ENCODE data around the gene RHBDD1. TPM values are rescaled to one million over a fixed set of nuclear protein-coding genes. Genes with fewer than 3 reads are reported as not detected.
"Not testable (repeated sequence)": the region's sequence is repeated elsewhere in the genome, so short reads cannot be mapped to it uniquely, and the experiment has no call there.

The RHBDD1 gene
- total RNA-seq, 8 experiments from 2014 or later: 10.4 to 27.5 (median 23.4) TPM

DNA sequence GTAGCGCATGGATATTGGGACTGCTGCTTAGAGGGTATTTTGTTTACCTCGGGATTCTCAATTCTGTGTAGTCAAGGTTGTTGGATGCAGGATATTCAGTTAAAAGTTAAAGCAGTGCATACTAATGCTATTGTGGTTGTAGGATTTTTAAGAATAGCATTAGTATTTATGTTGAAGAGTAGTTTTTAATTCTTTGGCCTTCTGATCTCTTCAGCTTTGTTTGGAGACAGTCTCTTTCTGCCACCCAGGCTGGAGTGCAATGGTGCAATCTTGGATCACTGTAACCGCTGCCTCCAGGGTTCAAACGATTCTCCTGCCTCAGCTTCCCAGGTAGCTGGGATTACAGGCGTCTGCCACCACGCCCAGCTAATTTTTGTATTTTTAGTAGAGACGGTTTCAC lies 1.5 kb downstream of the RHBDD1 start:
- H3K27ac ChIP-seq: no peak overlapping the region
- in situ Hi-C loops (cut with MboI; ENCODE audit: low pct_unique_long_range_greater_than_20kb in 2 of 9, low sequenced_read_pairs in 9 of 9, unreplicated experiment in 9 of 9): no loop called here
- H3K4me3 ChIP-seq: peak overlapping the region in 2 of 5 donors; percentile 86 to 91
- ATAC-seq (replicated peaks in 6 of 8): no peak
- peaks cover 24 to 44% of the 10 kb centered on the region in 2 donors for H3K4me1 ChIP-seq (replicated peaks in 1 of 2)
- WGBS, 10 experiments: 67 to 100% (median 97%) methylated on average over 1 to 7 of the region's 7 CpGs; no CpG with 5 or more reads in 1 of the 10 experiments

DNA sequence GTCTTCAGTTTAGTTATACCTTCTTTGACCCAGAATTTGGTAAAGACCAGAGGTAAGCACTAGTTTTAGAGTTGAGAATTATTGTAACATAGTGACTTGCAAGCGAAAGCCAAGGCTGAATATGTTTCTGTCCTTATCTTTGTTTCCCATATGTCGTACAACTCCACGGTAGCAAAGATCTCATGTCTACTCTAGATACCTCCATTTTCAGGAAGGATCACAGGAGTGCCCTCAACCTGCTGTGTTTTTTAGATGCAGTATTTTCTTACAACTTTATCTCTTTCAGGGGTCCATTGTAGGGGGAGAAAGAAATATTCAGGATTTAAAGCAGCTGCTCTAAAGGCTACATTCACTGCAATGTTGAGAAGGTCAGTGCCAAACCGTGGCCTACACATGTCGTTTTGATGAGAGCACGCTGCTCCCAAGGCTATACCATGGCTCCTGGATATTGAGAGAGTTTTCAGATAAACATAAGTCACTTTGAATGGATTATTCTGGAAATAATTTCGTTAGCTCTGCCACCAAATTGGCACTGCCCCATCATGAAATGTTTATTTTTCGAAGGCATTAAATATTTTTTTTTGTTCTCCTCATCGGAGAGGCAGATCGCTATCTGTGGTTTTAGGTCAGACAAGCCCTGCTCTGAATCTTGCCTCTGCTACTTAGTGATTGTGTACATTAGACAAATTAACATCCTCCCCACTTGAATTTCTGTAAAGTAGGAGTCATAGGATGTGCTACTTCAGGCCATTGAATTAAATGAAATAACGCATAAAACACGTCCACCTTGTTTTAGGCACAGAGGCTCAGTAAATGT lies 2.1 kb downstream of the RHBDD1 start:
- Histone ChIP-seq H3K4me3 (no peak overlapping the region), H3K27ac (no peak overlapping the region), H3K4me1 (replicated peaks in 1 of 2) (peaks cover 24 to 44% of the 10 kb centered on the region in 2 donors)
- ATAC-seq (replicated peaks in 6 of 8): no peak
- WGBS, 10 experiments: 83 to 100% (median 90%) methylated on average over 4 to 10 of the region's 12 CpGs
- in situ Hi-C loops (cut with MboI; ENCODE audit: low pct_unique_long_range_greater_than_20kb in 2 of 9, low sequenced_read_pairs in 9 of 9, unreplicated experiment in 9 of 9): no loop called here

DNA sequence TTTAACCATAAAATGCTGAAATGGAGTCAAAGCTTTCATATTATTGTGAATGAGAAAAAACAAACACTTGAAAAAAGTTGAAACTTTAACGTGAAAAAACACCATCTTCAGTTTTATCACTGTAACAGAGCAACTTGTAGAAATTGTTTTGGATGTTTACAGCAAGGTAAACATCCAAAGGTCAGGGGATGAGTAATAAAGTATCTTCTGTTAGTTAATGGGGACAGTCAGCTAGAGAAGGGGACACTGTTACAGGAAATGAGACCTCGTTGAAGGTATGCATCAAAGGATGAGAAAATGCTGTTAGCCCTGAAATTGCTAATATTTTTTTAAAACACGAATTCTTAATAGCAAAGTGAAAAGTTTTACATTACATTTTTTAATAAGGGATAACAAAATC lies 2.9 kb downstream of the RHBDD1 start:
- Histone ChIP-seq H3K4me3 (no peak overlapping the region), H3K4me1 (replicated peaks in 1 of 2) (peaks cover 24 to 44% of the 10 kb centered on the region in 2 donors), H3K27ac (no peak overlapping the region)
- in situ Hi-C loops (cut with MboI; ENCODE audit: low pct_unique_long_range_greater_than_20kb in 2 of 9, low sequenced_read_pairs in 9 of 9, unreplicated experiment in 9 of 9): no loop called here
- 40 to 88% (median 64%) methylated on average over 1 to 3 of the region's 3 CpGs; no CpG with 5 or more reads in 1 of the 10 experiments for WGBS, 10 experiments
- ATAC-seq (replicated peaks in 6 of 8): no peak

DNA sequence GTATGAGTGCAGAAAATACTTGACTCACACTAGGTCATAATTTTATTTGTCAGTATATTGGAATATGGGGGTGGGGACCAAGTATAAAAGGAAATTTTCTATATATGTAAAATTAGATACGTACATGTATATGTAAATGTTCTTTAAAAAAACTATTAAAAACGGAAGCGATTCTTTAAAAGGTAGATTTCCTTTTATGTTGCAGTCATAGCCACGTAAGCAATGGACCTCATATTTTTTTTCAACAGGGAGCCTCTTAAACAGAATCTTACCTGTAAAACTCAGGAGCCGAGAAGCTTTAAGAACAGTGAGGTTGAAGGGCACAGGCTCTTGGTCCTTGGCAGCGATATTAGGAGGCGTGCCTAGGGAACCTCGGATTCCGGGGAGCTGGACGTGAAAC lies 3.3 kb downstream of the RHBDD1 start:
- in situ Hi-C loops (cut with MboI; ENCODE audit: low pct_unique_long_range_greater_than_20kb in 2 of 9, low sequenced_read_pairs in 9 of 9, unreplicated experiment in 9 of 9): no loop called here
- WGBS, 10 experiments: 88 to 100% (median 95%) methylated on average over 3 to 10 of the region's 10 CpGs
- no peak for ATAC-seq (replicated peaks in 6 of 8)
- peaks cover 24 to 44% of the 10 kb centered on the region in 2 donors for H3K4me1 ChIP-seq (replicated peaks in 1 of 2)
- no peak overlapping the region for H3K27ac ChIP-seq
- no peak overlapping the region for H3K4me3 ChIP-seq

DNA sequence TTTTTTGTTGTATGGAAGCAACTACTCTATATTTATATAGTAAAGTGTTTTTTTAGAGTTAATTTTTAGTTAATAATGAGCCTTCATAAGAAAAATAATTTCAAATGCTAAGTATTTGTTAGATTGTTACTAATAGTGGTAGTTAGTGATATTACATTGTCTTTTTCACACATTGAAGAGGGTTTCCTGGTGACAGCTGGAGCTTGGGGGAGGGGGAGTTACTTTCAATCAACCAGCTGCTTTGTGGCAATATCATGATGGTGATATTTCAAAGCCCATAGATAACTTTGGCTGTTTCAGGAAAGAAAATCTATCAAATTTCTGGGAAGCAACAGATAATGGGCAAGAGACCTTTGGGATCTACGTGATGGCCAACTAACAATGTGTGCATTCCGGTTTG lies 4.1 kb downstream of the RHBDD1 start:
- Histone ChIP-seq H3K27ac (no peak overlapping the region), H3K4me3 (no peak overlapping the region), H3K4me1 (replicated peaks in 1 of 2) (peaks cover 24 to 45% of the 10 kb centered on the region in 2 donors)
- 63 to 100% (median 90%) methylated on average over 2 of the region's 2 CpGs; no CpG with 5 or more reads in 5 of the 10 experiments for WGBS, 10 experiments
- in situ Hi-C loops (cut with MboI; ENCODE audit: low pct_unique_long_range_greater_than_20kb in 2 of 9, low sequenced_read_pairs in 9 of 9, unreplicated experiment in 9 of 9): no loop called here
- ATAC-seq (replicated peaks in 6 of 8): no peak

DNA sequence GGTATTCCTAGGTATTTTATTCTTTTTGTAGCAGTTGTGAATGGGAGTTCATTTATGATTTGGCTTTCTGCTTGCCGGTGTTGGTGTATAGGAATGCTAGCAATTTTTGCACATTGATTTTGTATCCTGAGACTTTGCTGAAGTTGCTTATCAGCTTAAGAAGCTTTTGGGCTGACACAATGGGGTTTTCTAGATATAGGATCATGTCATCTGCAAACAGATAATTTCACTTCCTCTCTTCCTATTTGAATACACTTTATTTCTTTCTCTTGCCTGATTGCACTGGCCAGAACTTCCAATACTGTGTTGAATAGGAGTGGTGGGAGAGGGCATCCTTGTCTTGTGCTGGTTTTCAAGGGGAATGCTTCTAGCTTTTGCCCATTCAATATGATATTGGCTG lies 7.1 kb downstream of the RHBDD1 start:
- 70 to 100% (median 100%) methylated on average over 1 of the region's 1 CpG; no CpG with 5 or more reads in 2 of the 10 experiments for WGBS, 10 experiments
- in situ Hi-C loops (cut with MboI; ENCODE audit: low pct_unique_long_range_greater_than_20kb in 2 of 9, low sequenced_read_pairs in 9 of 9, unreplicated experiment in 9 of 9); ATAC-seq (replicated peaks in 6 of 8): not testable (repeated sequence)

DNA sequence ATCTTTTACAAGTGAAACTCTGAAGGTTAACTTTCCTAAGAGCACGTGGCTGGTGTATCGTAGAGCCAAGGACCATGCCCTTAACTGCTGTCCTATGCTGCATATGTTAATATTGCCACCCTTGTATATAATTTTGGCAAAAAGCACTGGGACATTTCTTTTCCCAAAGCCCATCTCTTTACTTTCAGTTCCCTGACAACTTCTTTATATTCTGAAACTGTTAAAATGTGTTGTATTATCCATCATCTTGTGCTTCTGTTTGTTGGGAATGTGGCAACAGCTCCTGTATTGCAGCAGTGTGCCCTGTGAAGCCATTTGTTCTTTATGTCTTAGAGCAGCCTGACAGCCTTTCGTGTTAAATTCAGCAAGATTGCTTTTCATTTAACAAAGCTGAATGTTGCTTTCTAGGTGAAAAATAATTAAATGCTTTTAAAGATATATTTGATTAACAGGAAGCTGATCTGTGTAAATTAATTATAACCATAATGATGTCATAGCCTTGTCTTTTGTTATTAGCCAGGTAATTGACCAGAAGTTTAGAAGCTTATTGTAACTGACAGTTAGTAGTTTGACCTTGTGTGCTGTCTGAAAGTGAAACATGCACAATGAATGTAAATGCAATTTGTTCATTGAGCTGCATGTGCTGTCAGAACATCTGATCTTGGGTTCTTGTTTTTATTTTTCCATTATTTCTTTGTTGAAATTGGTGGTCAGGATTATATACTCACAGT lies 9.7 kb downstream of the RHBDD1 start:
- H3K27ac ChIP-seq: no peak overlapping the region
- peaks cover 5 to 15% of the 10 kb centered on the region in 2 donors for H3K4me1 ChIP-seq (replicated peaks in 1 of 2)
- 20 to 86% (median 60%) methylated on average over 2 to 3 of the region's 3 CpGs; no CpG with 5 or more reads in 3 of the 10 experiments for WGBS, 10 experiments
- peak in 4 of 8 experiments; percentile 42 to 76 (median 60) for ATAC-seq (replicated peaks in 6 of 8)
- in situ Hi-C loops (cut with MboI; ENCODE audit: low pct_unique_long_range_greater_than_20kb in 2 of 9, low sequenced_read_pairs in 9 of 9, unreplicated experiment in 9 of 9): no loop called here
- H3K4me3 ChIP-seq: no peak overlapping the region

More for the DNA sequence above, 7.1 kb downstream of the RHBDD1 start:
- peaks cover 21 to 39% of the 10 kb centered on the region in 2 donors for H3K4me1 ChIP-seq (replicated peaks in 1 of 2)
- not testable (repeated sequence) for H3K4me3 ChIP-seq, H3K27ac ChIP-seq

DNA sequence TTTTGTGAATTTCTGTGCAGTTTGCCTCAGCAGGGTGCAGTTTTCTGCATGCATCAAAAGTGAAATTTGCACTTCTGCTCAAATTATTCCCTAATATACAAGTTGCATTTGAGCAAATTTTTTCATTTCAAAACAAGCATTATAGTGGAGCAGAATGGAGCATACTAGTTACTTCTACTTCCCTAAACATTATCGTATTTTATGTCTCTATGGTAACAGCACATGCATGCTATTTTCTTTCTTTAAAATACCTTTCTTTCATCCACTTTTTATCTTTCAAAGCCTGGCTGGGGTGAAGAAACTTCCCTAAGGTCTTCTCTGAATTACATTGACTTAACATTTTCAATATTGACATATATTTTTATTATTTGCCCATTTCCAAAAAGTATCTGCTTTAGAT lies 11.2 kb downstream of the RHBDD1 start:
- Histone ChIP-seq H3K4me3 (no peak overlapping the region), H3K27ac (no peak overlapping the region), H3K4me1 (replicated peaks in 1 of 2) (peaks cover 5 to 11% of the 10 kb centered on the region in 2 donors)
- in situ Hi-C loops (cut with MboI; ENCODE audit: low pct_unique_long_range_greater_than_20kb in 2 of 9, low sequenced_read_pairs in 9 of 9, unreplicated experiment in 9 of 9): no loop called here
- no peak for ATAC-seq (replicated peaks in 6 of 8)
- WGBS, 10 experiments: 40 to 100% (median 64%) methylated on average over 1 of the region's 1 CpG; no CpG with 5 or more reads in 1 of the 10 experiments

DNA sequence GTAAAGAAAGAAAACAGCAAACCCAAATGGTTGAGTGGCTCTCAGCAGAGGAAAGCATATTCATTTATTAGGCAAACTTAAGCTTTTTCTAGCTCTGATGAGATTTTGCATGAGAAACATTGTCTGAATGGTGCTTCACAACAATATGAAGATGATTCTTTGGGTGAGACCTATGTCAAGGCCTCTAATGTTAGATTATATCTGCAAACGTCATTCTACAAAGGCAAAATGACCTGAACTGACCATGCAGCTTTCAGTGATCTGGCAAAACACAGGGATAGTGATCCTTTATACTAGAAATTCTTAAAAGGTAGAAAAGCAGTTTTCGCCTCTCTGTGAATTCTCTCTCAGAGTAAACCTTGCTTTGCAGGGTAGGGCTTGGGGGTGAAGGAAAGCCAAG lies 11.7 kb downstream of the RHBDD1 start:
- no peak for ATAC-seq (replicated peaks in 6 of 8)
- in situ Hi-C loops (cut with MboI; ENCODE audit: low pct_unique_long_range_greater_than_20kb in 2 of 9, low sequenced_read_pairs in 9 of 9, unreplicated experiment in 9 of 9): no loop called here
- Histone ChIP-seq H3K4me3 (no peak overlapping the region), H3K27ac (no peak overlapping the region), H3K4me1 (replicated peaks in 1 of 2) (peaks cover 5 to 11% of the 10 kb centered on the region in 2 donors)
- 50 to 100% (median 76%) methylated on average over 1 to 2 of the region's 2 CpGs; no CpG with 5 or more reads in 4 of the 10 experiments for WGBS, 10 experiments

DNA sequence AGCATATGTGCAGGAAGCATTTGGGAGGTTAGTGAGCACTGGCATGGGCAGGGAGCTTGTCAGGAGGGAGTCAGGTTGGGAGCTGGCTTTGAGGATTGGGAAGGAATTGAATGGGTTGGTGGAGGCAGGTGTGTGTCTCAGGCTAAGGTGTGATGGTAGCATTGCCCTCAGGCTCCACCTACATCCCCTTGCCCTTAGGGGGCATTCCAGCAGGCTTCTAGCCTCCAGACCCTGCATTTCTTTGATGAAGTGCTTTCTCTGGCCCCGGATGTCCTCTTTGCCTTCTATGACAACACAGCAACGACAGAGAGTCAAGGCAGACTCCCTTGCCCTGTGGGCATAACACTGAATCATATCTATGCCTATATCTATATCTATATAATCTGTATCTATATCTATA lies 13.5 kb downstream of the RHBDD1 start:
- Histone ChIP-seq H3K4me3 (no peak overlapping the region), H3K27ac (no peak overlapping the region), H3K4me1 (replicated peaks in 1 of 2) (peaks cover 5 to 11% of the 10 kb centered on the region in 2 donors)
- in situ Hi-C loops (cut with MboI; ENCODE audit: low pct_unique_long_range_greater_than_20kb in 2 of 9, low sequenced_read_pairs in 9 of 9, unreplicated experiment in 9 of 9): no loop called here
- no peak for ATAC-seq (replicated peaks in 6 of 8)
- WGBS, 10 experiments: 88 to 95% (median 92%) methylated on average over 2 of the region's 2 CpGs; no CpG with 5 or more reads in 6 of the 10 experiments

DNA sequence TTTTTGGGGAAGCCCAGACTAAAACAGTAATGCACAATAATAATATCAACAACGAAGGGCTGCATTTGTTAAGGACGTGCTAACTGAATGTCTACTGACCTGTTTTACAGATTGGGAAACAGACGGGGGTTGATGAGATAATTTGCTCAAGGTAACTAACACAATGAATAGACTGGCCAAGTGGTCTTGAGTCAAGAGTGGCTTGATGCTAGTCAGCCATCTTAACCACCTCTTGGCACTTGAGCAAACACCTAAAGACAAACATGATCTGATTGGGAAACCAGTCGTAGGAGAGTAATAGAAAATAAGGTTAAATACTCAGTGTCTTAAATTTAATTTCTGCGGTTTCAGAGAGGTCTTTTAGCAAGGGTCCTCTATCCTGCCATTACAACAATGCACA lies 14.2 kb downstream of the RHBDD1 start:
- ATAC-seq (replicated peaks in 6 of 8): no peak
- Histone ChIP-seq H3K27ac (no peak overlapping the region), H3K4me3 (no peak overlapping the region), H3K4me1 (replicated peaks in 1 of 2) (peaks cover 5 to 10% of the 10 kb centered on the region in 2 donors)
- in situ Hi-C loops (cut with MboI; ENCODE audit: low pct_unique_long_range_greater_than_20kb in 2 of 9, low sequenced_read_pairs in 9 of 9, unreplicated experiment in 9 of 9): no loop called here
- WGBS, 10 experiments: 93 to 100% (median 97%) methylated on average over 1 to 5 of the region's 5 CpGs; no CpG with 5 or more reads in 1 of the 10 experiments

DNA sequence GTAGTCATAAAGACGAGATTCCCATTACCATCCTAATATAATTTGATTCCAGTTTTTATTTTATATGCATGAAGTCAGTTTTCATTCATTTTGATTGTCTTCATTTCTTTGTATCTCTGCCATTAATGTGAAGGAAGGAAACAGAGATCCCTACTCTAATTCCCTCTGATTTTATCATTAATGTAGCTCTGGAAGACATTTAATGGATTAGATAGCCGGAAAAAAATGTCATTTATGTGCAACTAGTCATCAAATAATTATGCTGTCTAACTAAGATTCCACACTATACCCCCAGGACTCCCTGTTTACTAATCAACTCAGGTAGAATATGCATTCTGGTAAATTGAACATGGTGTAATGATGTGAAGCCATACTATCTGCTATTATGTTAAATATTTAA lies 19.9 kb downstream of the RHBDD1 start:
- Histone ChIP-seq H3K27ac (no peak overlapping the region), H3K4me3 (no peak overlapping the region), H3K4me1 (replicated peaks in 1 of 2) (no peaks in the 10 kb centered on the region)
- in situ Hi-C loops (cut with MboI; ENCODE audit: low pct_unique_long_range_greater_than_20kb in 2 of 9, low sequenced_read_pairs in 9 of 9, unreplicated experiment in 9 of 9): no loop called here
- 0 to 100% (median 81%) methylated on average over 1 to 2 of the region's 2 CpGs; no CpG with 5 or more reads in 2 of the 10 experiments for WGBS, 10 experiments
- ATAC-seq (replicated peaks in 6 of 8): peak in 1 of 8 experiments; percentile 41

DNA sequence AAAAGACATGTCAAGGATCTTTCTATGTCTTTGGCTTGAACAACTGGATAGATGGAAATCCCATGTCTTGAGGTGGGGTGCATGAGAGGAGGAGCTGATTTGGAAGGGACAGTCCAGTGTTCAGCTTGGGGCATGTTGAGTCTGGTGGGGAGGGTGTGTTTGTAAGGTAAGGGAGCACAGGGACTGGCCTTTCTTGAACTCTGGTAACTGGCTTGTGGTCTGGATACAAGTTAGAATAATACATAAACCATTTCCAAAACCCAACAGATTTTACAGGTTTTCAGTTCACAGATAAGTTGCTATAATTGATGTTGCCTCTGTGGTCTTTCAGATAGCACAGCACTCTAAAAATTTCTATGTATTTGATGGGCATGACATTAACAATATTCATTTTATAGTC lies 24.2 kb downstream of the RHBDD1 start:
- no peak for ATAC-seq (replicated peaks in 6 of 8)
- Histone ChIP-seq H3K4me3 (no peak overlapping the region), H3K4me1 (replicated peaks in 1 of 2) (no peaks in the 10 kb centered on the region), H3K27ac (no peak overlapping the region)
- in situ Hi-C loops (cut with MboI; ENCODE audit: low pct_unique_long_range_greater_than_20kb in 2 of 9, low sequenced_read_pairs in 9 of 9, unreplicated experiment in 9 of 9): no loop called here

Measured in motor neuron (in vitro differentiated cells).